ENCODE results near the gene DAPK1.

- TF ChIP-seq, protein P1, sequence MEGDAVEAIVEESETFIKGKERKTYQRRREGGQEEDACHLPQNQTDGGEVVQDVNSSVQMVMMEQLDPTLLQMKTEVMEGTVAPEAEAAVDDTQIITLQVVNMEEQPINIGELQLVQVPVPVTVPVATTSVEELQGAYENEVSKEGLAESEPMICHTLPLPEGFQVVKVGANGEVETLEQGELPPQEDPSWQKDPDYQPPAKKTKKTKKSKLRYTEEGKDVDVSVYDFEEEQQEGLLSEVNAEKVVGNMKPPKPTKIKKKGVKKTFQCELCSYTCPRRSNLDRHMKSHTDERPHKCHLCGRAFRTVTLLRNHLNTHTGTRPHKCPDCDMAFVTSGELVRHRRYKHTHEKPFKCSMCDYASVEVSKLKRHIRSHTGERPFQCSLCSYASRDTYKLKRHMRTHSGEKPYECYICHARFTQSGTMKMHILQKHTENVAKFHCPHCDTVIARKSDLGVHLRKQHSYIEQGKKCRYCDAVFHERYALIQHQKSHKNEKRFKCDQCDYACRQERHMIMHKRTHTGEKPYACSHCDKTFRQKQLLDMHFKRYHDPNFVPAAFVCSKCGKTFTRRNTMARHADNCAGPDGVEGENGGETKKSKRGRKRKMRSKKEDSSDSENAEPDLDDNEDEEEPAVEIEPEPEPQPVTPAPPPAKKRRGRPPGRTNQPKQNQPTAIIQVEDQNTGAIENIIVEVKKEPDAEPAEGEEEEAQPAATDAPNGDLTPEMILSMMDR (IDR thresholded peaks at IDR 0.05; ENCODE audit: low read depth, low read length, poor library complexity, severe bottlenecking), result no peak
- TF ChIP-seq EZH2phosphoT487 (IDR thresholded peaks at IDR 0.05; ENCODE audit: borderline replicate concordance, low read length), result no peak
Measured at GRCh38 chr9:87556821-87557220, 59.2 kb downstream of the DAPK1 start.
